Breast epithelium (tissue), 4 donors: ENCODE results near the gene RIC8B. TPM values are rescaled to one million over a fixed set of nuclear protein-coding genes. Genes with fewer than 3 reads are reported as not detected.

ENCODE experiments used
- DNase-seq, 2 donors: peaks; one replicate each; pipeline ENCODE4 v3.0.0-alpha.2; 2019; ENCODE audit warnings: low spot score in 2 of 2
- H3K27ac ChIP-seq, 2 donors: fragments of 200-600 bp; sonication (generic) in 1 of 2; one replicate each; pipeline ENCODE4 v1.5.1; 2016 to 2019; ENCODE audit warnings: mild to moderate bottlenecking in 1 of 2
- H3K27me3 ChIP-seq, 2 donors: fragments of 200-600 bp; sonication (generic) in 1 of 2; one replicate each; pipeline versions ENCODE4 v1.5.1 to v1.6.0; 2017 to 2019; ENCODE audit warnings: control low read depth in 1 of 2, mild to moderate bottlenecking in 1 of 2
- H3K36me3 ChIP-seq: fragments of 200-600 bp; one replicate; pipeline ENCODE4 v1.5.1; 2019
- H3K4me1 ChIP-seq, 2 donors: fragments of 200-600 bp; sonication (generic); one replicate each; pipeline ENCODE4 v1.5.1; 2016 to 2019; ENCODE audit warnings: control low read depth in 1 of 2
- H3K4me3 ChIP-seq, 3 donors: fragments of 200-600 bp; sonication (generic); 1 replicate in 2 of 3; 2 replicates in 1 of 3; pipeline ENCODE4 v1.5.1; 2016 to 2019; ENCODE audit warnings: mild to moderate bottlenecking in 3 of 3, moderate library complexity in 2 of 3
- H3K9me3 ChIP-seq, 2 donors: fragments of 200-600 bp; sonication (generic) in 1 of 2; one replicate each; pipeline ENCODE4 v1.5.1; 2016 to 2019; ENCODE audit warnings: control low read depth in 1 of 2
- POLR2A ChIP-seq: fragments of 450-650 bp; IDR thresholded peaks from one replicate; pipeline ENCODE4 v1.6.1; 2016; ENCODE audit warnings: antibody characterized with exemption, mild to moderate bottlenecking, moderate library complexity
- POLR2AphosphoS5 ChIP-seq, 3 donors: sonication (generic); formaldehyde crosslinking; IDR thresholded peaks; one replicate each; pipeline ENCODE4 v1.6.1; 2017; ENCODE audit warnings: antibody characterized with exemption in 3 of 3
- intact Hi-C: fragments of 100-400 bp; cut with DNase I; formaldehyde crosslinking; loops from one replicate; pipeline ENCODE4 v1.15.1; 2023; ENCODE audit warnings: low total_unique reads
- total RNA-seq, 3 donors: library from RNA; depleted of rRNA; stranded (reverse); fragments of >200 nt; gene quantifications; one replicate each; pipeline ENCODE4 v1.1.0, GENCODE V29; 2016
- TF ChIP-seq, protein P1 (sequence below), 3 donors: fragments of 450-650 bp; IDR thresholded peaks; one replicate each; pipeline ENCODE4 v1.5.1; 2016 to 2017; ENCODE audit warnings: antibody characterized with exemption in 3 of 3, mild to moderate bottlenecking in 3 of 3, moderate library complexity in 3 of 3

RIC8B gene
- total RNA-seq, 3 donors from 2014 or later: 19.0 to 23.9 (median 19.7) TPM

DNA sequence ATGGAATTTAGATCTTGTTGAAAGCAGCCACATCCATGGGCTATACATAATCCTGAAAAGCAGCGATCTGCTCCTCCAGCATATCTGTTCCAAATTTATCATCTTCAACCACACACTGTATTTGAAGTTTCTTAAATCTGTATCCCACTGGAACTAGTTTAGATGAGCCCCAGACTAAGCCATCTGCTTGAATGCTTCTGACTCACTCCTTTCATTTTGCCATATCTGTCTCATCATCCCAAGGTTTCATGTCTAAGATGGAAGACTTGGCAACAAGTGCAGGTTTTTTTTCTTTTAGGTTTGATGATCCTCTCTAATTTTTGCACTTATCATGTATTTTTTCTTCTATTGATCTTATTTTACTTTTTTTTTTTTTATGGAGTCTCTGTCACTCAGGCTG lies 126.8 kb downstream of the RIC8B start:
- H3K4me3 ChIP-seq: no peak overlapping the region
- no peaks in the 10 kb centered on the region for H3K36me3 ChIP-seq
- no peak for TF ChIP-seq POLR2A
- TF ChIP-seq, protein P1, sequence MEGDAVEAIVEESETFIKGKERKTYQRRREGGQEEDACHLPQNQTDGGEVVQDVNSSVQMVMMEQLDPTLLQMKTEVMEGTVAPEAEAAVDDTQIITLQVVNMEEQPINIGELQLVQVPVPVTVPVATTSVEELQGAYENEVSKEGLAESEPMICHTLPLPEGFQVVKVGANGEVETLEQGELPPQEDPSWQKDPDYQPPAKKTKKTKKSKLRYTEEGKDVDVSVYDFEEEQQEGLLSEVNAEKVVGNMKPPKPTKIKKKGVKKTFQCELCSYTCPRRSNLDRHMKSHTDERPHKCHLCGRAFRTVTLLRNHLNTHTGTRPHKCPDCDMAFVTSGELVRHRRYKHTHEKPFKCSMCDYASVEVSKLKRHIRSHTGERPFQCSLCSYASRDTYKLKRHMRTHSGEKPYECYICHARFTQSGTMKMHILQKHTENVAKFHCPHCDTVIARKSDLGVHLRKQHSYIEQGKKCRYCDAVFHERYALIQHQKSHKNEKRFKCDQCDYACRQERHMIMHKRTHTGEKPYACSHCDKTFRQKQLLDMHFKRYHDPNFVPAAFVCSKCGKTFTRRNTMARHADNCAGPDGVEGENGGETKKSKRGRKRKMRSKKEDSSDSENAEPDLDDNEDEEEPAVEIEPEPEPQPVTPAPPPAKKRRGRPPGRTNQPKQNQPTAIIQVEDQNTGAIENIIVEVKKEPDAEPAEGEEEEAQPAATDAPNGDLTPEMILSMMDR (IDR thresholded peaks at IDR 0.05): no peak
- no peak for TF ChIP-seq POLR2AphosphoS5 (IDR thresholded peaks at IDR 0.05)
- H3K9me3 ChIP-seq: no peaks in the 10 kb centered on the region
- intact Hi-C loops: no loop called here
- DNase-seq: no peak
- no peaks in the 10 kb centered on the region for H3K27me3 ChIP-seq
- H3K4me1 ChIP-seq: no peaks in the 10 kb centered on the region
- H3K27ac ChIP-seq: no peak overlapping the region

DNA sequence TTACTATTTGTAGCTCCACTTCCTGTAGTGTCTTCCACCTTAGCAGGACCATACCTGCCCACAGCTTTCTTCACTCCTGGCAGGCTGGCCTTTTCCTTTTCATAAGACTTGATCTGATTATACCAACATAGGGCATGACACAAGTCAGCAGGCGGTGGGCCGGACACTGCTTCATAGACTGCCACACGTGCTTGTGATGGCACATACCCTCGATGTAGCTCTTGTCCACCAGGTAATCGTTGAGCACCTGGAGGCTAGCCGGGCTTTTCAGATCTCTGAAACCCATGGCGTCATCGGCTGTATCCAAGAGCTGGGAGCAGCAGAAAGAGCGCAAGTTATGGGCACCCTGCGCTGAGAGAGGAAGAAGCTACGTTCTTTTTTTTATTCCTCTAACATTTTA lies 127.6 kb downstream of the RIC8B start:
- DNase-seq: no peak
- no peaks in the 10 kb centered on the region for H3K27me3 ChIP-seq

DNA sequence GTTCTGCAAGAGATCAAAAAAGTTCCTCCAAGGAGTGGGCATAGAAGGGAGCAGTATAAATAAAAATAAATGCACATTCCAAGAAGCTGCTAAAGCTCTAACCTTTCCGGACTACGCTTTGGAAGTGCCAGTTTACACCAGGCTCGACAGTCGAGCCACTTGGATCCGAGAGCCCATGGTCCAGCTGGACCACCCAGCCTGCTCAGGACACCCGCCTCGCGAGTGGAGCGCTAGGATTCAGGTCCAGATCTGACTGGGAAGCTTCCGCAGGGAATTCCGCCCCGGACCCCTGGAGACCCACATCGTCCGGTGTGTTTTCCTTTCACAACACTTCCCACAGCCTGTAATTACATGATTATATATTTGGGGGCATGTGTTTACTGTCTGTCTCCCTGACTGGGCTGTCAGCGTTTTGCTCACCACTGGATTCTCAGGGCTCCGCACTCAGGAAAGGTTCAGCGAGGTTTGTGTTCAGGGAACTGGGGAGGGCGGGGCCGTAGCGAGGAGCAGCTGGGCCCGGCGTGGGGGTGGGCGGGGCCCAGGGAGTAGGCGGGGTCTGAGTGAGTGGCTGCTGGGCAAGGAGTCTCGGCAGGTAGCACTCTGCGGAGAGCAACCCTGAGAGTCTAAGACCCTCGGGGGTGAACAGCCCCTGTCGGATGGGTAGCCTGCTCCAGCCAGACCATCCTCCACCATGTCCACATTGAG lies 128.9 kb downstream of the RIC8B start:
- TF ChIP-seq POLR2AphosphoS5 (IDR thresholded peaks at IDR 0.05) (no peak), POLR2A (no peak)
- TF ChIP-seq, protein P1 (IDR thresholded peaks at IDR 0.05): no peak
- H3K4me3 ChIP-seq: peak overlapping the region; percentile 28 to 60 (median 34)
- no peaks in the 10 kb centered on the region for H3K27me3 ChIP-seq
- no peak overlapping the region for H3K27ac ChIP-seq
- intact Hi-C loops: no loop called here
- peak; percentile 70 to 79 for DNase-seq
- no peaks in the 10 kb centered on the region for H3K4me1 ChIP-seq
- H3K9me3 ChIP-seq: no peaks in the 10 kb centered on the region
- H3K36me3 ChIP-seq: no peaks in the 10 kb centered on the region

More for the DNA sequence above, 127.6 kb downstream of the RIC8B start:
- Histone ChIP-seq H3K4me3 (no peak overlapping the region), H3K4me1 (no peaks in the 10 kb centered on the region), H3K27ac (no peak overlapping the region), H3K36me3 (no peaks in the 10 kb centered on the region), H3K9me3 (no peaks in the 10 kb centered on the region)
- TF ChIP-seq POLR2AphosphoS5 (IDR thresholded peaks at IDR 0.05): no peak
- TF ChIP-seq, protein P1 (IDR thresholded peaks at IDR 0.05): no peak
- TF ChIP-seq POLR2A: no peak
- intact Hi-C loops: no loop called here

DNA sequence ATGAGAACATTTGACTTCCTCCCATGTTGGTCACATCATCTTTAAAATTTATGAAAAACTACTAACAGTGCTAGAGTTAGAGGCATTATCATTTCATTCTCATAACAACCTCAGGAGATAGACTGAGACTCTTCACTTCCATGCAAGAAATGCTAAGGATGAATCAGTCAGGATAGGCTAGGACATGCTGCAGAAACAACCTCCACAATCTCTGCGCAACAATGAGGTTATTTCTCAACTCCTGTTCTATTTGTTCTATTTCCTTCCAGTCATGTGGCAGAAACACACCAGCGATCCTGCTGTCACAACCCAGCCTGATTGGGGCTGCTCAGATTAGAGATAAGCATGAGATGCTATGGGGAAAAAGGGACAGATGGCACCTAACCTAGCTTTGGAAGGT lies 132.2 kb downstream of the RIC8B start:
- H3K36me3 ChIP-seq: no peaks in the 10 kb centered on the region
- no peak overlapping the region for H3K27ac ChIP-seq
- DNase-seq: no peak
- H3K9me3 ChIP-seq: no peaks in the 10 kb centered on the region
- H3K4me1 ChIP-seq: no peaks in the 10 kb centered on the region
- intact Hi-C loops: no loop called here
- TF ChIP-seq POLR2A: no peak
- TF ChIP-seq, protein P1 (IDR thresholded peaks at IDR 0.05): no peak
- no peak for TF ChIP-seq POLR2AphosphoS5 (IDR thresholded peaks at IDR 0.05)
- no peaks in the 10 kb centered on the region for H3K27me3 ChIP-seq
- H3K4me3 ChIP-seq: no peak overlapping the region

DNA sequence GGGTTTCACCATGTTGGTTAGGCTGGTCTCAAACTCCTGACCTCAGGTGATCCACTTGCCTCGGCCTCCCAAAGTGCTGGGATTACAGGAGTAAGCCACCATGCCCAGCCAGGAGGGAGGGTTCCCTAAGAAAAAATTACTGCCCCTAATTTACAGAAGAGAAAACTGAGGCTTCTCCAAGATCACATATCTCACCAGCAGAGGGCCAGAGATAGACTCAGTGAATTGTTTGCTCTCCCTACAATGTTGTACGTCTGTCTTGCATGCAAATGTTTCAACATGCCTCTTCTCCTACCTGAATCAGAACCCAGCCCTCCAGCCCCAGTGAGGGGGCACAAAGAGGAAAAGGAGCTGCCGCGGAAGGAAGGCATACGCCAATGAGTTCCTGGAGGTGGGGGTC lies 132.9 kb downstream of the RIC8B start:
- Histone ChIP-seq H3K27me3 (no peaks in the 10 kb centered on the region), H3K27ac (no peak overlapping the region), H3K9me3 (no peaks in the 10 kb centered on the region), H3K4me3 (no peak overlapping the region), H3K4me1 (no peaks in the 10 kb centered on the region), H3K36me3 (no peaks in the 10 kb centered on the region)
- TF ChIP-seq, protein P1 (IDR thresholded peaks at IDR 0.05): no peak
- TF ChIP-seq POLR2A (no peak), POLR2AphosphoS5 (IDR thresholded peaks at IDR 0.05) (no peak)
- intact Hi-C loops: no loop called here
- DNase-seq: no peak
